D721Med (cell line): Measurements from ENCODE around the gene AFDN.

Source experiments
- DNase-seq: peaks from one replicate; pipeline ENCODE4 v3.0.0; 2011; ENCODE audit warnings: low spot score; ENCODE audit not compliant: insufficient read length
- FAIRE-seq: peaks from 2 replicates; lab custom pipeline; 2011; peaks lifted over from hg19 to GRCh38; lab: Jason Lieb, UNC
- CTCF ChIP-seq: IDR thresholded peaks from 2 replicates; pipeline ENCODE4 v1.5.1; 2012; ENCODE audit warnings: mild to moderate bottlenecking, control low read depth; ENCODE audit not compliant: insufficient read depth; ENCODE audit errors: missing control alignments

Gene AFDN

GRCh38 chr6:167841981-167842380 is 15.3 kb downstream of the AFDN start:
- DNase-seq: no peak
- FAIRE-seq: no peak
- no peak for TF ChIP-seq CTCF

GRCh38 chr6:167842457-167842856 is 15.7 kb downstream of the AFDN start:
- TF ChIP-seq CTCF: no peak
- FAIRE-seq: no peak

GRCh38 chr6:167843023-167843422 is 16.3 kb downstream of the AFDN start:
- DNase-seq: no peak
- no peak for TF ChIP-seq CTCF
- no peak for FAIRE-seq

More at GRCh38 chr6:167842457-167842856, 15.7 kb downstream of the AFDN start:
- DNase-seq: no peak

GRCh38 chr6:167845856-167846255 is 19.1 kb downstream of the AFDN start:
- FAIRE-seq (no peak), DNase-seq (no peak)

GRCh38 chr6:167846997-167847606 is 20.4 kb downstream of the AFDN start:
- no peak for TF ChIP-seq CTCF
- FAIRE-seq: no peak
- no peak for DNase-seq

More at GRCh38 chr6:167845856-167846255, 19.1 kb downstream of the AFDN start:
- TF ChIP-seq CTCF: no peak

- no peak for TF ChIP-seq CTCF
- no peak for FAIRE-seq
- no peak for DNase-seq
Observed at GRCh38 chr6:167847936-167848335, 21.2 kb downstream of the AFDN start.

- no peak for TF ChIP-seq CTCF
- no peak for FAIRE-seq
- DNase-seq: no peak
Observed at GRCh38 chr6:167848783-167849182, 22.1 kb downstream of the AFDN start.
